ENCODE measurements around the gene ERBB4.

Gene ERBB4

DNA sequence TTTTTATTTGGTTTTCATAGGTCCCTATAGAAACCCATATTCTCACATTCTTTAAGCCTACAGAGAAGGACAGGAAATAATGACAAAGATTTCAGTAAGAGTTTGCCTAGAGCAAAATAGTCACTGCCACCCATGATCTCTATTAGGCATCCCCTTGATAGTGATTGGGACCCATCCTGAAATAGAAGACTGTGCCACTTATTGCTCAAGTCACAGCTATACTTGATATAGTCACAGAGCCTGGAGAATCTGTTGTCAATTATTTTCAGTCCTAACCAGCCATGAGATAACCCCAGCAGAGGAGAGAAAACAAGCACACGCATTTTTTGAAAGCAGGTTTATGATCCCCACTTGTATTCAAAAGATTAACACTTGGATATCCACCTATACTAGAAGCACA, 8.2 kb downstream of the ERBB4 start:
- no peak overlapping the region for H3K4me3 ChIP-seq (replicated peaks; ENCODE audit: low read depth, low read length)
- DNase-seq (ENCODE audit: extremely low read depth, low read depth), result no peak
- TF ChIP-seq, protein P1, sequence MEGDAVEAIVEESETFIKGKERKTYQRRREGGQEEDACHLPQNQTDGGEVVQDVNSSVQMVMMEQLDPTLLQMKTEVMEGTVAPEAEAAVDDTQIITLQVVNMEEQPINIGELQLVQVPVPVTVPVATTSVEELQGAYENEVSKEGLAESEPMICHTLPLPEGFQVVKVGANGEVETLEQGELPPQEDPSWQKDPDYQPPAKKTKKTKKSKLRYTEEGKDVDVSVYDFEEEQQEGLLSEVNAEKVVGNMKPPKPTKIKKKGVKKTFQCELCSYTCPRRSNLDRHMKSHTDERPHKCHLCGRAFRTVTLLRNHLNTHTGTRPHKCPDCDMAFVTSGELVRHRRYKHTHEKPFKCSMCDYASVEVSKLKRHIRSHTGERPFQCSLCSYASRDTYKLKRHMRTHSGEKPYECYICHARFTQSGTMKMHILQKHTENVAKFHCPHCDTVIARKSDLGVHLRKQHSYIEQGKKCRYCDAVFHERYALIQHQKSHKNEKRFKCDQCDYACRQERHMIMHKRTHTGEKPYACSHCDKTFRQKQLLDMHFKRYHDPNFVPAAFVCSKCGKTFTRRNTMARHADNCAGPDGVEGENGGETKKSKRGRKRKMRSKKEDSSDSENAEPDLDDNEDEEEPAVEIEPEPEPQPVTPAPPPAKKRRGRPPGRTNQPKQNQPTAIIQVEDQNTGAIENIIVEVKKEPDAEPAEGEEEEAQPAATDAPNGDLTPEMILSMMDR (IDR thresholded peaks at IDR 0.05; ENCODE audit: low read depth, low read length, missing control alignments), result no peak

DNA sequence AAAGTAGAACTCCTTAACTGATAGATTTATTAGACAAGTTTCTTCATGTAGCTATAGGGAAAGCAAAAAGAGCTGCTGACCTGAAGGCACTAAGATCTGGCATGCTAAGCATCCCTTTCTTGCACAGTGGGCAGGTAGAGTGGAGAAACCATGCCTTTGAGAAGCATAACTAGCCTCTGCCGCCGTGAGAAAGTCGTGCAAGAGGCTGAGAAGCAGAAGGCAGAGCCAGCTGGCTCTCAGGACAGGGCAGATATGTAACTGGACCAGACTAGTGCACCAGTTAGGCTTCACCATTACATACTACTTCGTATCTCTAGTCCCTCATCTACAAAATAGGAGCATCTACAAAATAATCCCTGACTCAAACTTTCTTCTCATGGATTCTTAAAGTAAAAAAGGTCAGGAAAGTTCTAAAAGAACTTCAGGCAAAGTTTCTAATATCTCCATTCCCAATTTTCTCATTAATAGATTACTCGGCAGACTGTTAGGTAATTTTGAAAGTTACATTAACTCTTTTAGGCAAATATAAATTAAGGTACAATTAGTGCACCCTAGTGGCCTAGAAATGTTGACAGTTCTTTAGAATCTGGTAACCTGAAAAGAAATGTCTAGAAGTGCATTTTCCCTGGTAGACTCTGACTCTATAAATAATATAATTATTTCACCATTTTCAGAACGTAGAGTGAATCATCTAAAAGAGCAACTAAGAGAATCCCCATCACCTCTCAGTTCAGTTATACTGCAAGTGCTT, 10.3 kb downstream of the ERBB4 start:
- no peak for DNase-seq (ENCODE audit: extremely low read depth, low read depth)
- TF ChIP-seq, protein P1 (IDR thresholded peaks at IDR 0.05; ENCODE audit: low read depth, low read length, missing control alignments), result no peak
- no peak overlapping the region for H3K4me3 ChIP-seq (replicated peaks; ENCODE audit: low read depth, low read length)

DNA sequence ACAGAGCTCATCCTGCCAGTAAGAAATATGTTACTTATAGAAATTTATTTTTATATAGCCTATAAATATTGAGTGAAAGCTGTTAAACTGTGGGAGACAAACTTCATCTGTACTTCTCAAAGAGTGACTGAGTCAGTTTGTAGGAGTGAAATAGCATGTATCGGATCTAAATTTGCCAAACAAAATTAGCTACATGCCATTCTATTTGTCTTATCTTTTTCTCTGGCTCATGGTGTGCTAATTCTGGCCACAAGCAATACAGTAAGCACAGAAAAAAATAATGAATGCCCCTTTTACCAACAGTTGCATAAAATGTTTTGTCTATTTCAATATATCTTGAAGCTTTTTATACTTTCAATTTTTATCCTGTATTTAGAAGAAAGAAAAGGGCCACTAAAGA, 12.5 kb downstream of the ERBB4 start:
- no peak overlapping the region for H3K4me3 ChIP-seq (replicated peaks; ENCODE audit: low read depth, low read length)
- no peak for DNase-seq (ENCODE audit: extremely low read depth, low read depth)
- TF ChIP-seq, protein P1 (IDR thresholded peaks at IDR 0.05; ENCODE audit: low read depth, low read length, missing control alignments), result no peak

DNA sequence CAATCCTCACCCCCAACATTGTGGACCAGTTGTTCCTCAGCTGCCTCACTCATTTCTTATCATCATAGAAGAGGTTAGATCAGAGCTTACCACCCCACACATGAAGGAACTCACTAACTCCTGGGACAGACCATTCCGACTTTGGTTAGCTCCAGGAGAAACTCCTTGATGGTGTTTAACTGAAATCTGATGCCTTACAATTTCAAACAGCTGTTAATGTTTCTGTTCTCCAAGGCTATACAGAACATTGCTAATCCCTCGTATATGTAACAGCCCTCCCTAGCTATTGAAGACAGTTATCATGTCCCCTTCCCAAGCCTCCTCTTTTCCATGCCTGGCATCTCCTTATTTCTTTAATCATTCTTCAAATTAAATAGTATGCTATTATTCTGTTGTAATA, 14.8 kb downstream of the ERBB4 start:
- DNase-seq (ENCODE audit: extremely low read depth, low read depth), result no peak
- TF ChIP-seq, protein P1 (IDR thresholded peaks at IDR 0.05; ENCODE audit: low read depth, low read length, missing control alignments), result no peak
- H3K4me3 ChIP-seq (replicated peaks; ENCODE audit: low read depth, low read length), result no peak overlapping the region

DNA sequence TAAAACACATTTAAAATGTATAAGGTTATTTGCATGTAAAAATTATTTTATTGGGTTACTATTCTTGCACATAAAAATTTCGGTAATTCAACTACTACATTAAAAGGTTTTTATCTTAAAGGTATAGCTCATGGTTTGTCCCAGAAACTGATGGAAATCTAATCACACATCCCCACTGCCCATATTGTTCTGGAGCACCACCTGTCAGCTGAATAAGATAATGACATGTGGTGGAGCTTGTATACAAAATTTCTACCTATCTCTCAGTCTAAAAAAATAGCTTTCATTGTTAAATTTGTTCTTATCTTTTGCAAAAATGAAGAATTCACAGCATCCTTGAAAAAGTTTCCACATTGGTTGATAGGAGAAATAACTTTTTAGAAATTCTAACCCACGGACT, 18.3 kb downstream of the ERBB4 start:
- no peak overlapping the region for H3K4me3 ChIP-seq (replicated peaks; ENCODE audit: low read depth, low read length)
- DNase-seq (ENCODE audit: extremely low read depth, low read depth), result no peak
- TF ChIP-seq, protein P1 (IDR thresholded peaks at IDR 0.05; ENCODE audit: low read depth, low read length, missing control alignments), result no peak

DNA sequence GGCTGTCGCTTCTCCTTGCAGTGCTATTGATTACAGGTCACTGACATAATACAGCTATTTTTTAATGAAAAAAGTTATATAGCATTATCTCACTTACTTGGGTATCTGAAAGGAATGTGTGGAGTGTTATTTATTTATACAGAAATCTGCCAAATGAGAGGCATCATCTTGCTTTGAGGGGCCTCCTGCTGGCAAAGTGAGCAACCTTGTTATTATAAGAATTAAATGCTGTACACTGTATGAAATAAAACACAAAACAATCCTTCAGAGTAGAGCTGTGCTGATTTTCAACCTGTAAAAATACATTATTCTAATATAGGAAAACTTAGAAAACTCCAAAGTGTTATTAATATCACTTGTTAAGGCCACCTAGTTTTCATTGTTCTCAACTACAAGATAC, 20.9 kb downstream of the ERBB4 start:
- no peak for DNase-seq (ENCODE audit: extremely low read depth, low read depth)
- TF ChIP-seq, protein P1 (IDR thresholded peaks at IDR 0.05; ENCODE audit: low read depth, low read length, missing control alignments), result no peak

DNA sequence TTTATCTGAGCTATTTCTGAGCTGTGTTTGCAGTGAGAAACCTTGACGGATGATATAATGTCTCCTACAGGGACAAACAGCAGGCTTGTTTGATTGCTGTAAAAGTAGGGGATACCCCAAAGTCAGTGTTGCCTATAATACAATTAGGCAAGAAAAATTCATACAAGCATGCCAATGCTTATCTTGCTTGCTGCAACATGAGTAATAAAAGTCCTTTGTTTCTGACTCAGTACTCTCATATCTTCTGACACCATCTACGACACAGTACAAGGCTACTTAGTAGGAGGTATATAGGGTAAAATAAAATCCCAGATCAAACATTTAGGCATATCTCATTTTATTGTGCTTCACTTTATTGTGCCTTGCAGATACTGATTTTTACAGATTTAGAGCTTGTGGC, 33.0 kb downstream of the ERBB4 start:
- TF ChIP-seq, protein P1 (IDR thresholded peaks at IDR 0.05; ENCODE audit: low read depth, low read length, missing control alignments), result no peak
- DNase-seq (ENCODE audit: extremely low read depth, low read depth), result no peak
- no peak overlapping the region for H3K4me3 ChIP-seq (replicated peaks; ENCODE audit: low read depth, low read length)

More for the DNA sequence above, 20.9 kb downstream of the ERBB4 start:
- no peak overlapping the region for H3K4me3 ChIP-seq (replicated peaks; ENCODE audit: low read depth, low read length)
